HG03571 (cell line): ENCODE measurements around the gene B4GALNT3.

Experiments
- ATAC-seq: cut with Tn5 transposase; IDR thresholded peaks from one replicate; pipeline ENCODE4 v1.9.1; 2021; ENCODE audit not compliant: unreplicated experiment

B4GALNT3 gene

DNA sequence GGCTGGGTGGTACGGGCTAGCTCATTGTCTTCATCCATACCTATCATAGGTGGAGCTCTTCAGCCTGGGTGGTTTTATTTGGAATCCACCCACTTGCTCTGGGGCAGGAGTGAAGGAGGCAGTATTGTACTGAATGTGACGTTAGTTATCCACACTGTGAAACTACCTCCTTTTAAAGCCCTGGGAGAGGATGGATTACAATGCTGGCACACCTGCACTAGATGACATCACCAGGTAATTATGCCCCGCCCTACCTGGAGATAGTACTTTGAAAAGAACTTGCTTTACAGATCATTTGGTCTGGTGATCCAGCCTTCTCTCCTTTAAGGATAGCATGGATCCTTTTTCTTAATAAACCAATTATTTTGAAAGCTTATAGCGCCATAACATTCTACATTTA, 78.0 kb downstream of the B4GALNT3 start:
- no peak for ATAC-seq

DNA sequence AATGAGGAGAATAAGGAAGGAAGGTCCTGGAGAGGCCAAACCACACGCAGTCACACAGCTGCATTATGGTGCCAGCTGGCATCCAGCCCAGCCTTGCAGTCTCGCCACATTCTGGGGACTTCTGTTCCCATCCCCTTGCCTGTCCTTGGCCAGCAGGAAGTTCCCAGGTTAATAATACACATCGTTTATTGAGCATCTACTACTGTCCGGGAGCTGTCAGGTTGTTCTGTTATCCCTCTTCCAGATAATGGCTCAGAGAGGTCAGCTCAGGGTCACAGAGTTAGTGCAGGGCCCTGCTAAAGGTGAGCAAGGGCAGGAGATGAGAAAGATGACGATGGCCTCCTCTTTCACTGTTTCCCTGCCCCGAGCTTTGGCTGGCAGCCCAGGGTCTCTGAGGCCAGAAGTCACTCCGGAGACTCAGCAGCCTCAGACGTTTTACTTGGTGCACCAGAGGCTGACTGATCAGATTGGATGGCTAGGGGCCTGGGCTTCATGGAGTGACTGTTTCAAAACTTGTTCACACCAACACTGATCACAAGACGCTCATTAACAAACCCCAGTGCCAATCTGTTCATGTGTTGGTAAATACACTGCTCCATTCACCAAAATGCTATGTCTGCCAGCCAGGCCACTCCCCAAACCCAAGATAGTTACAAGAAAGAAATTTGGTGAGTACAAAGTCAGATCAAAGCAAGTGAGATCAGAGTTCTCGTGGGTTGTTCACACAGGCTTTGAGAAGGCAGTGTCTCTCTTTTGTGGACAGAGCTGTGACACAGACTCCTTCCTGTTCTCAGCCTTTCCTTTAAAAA, 79.2 kb downstream of the B4GALNT3 start:
- ATAC-seq: no peak

DNA sequence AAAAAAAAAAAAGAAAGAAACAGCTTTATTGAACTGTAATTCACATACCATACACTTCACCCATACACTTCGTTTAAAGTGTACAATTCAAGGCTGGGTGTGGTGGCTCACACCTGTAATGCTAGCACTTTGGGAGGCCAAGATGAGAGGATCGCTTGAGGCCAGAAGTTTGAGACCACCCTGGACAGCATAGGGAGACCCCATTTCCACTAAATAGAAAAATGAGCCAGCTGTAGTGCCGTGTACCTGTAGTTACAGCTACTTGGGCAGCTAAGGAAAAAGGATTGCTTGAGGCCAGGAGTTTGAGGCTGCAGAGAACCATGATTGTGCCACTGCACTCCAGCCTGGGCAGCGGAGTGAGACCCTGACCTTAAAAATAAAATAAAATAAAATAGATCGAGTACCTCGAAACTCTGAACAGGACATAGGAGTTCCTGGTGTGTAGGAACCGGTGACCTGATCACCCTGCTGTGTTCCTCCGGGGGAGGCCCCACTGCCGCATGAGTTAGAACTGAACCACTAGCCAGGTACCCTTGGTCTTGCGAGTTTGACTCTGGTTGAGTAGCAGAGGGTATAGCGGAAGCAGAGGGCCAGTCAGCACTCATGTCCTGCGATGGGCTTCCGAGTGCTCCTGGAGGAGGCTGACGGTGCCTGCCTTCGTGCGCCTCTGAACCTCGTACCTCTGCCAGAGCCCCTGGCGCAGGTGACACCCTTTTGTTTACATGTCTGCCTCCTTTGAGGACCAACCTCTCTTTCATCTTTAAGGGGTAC, 80.0 kb downstream of the B4GALNT3 start:
- ATAC-seq: no peak

DNA sequence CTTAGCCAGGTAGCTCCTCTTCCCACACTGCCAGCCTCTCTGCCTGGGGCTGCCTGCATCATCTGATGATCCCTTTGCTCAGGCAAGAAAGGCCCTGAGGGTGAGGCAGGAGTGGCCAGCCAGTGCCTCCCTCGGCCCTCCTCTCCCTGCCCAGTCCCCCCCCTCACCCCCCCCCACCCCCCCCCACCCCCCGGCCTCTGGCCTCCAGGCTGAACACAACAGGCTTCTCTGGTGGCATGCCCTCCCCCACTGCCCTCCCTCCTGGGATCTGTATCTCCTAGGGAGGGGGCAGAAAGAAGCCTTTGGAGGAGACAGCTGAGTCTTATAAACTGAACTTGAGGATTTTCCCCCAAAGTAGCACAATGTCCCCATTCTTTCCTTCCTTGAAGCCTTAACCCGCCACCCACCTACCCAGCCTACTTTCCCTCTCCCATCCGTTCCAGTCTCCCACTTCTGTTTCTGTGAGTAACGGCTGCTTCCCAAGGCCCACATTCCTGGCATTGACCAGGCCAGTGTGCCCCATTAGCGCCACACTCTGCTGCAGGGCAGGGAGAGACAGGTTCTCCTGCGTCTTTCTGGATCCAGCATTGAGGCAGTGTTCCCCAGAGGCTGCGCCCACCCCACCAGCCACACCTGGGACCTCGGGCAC, 82.1 kb downstream of the B4GALNT3 start:
- ATAC-seq: no peak

DNA sequence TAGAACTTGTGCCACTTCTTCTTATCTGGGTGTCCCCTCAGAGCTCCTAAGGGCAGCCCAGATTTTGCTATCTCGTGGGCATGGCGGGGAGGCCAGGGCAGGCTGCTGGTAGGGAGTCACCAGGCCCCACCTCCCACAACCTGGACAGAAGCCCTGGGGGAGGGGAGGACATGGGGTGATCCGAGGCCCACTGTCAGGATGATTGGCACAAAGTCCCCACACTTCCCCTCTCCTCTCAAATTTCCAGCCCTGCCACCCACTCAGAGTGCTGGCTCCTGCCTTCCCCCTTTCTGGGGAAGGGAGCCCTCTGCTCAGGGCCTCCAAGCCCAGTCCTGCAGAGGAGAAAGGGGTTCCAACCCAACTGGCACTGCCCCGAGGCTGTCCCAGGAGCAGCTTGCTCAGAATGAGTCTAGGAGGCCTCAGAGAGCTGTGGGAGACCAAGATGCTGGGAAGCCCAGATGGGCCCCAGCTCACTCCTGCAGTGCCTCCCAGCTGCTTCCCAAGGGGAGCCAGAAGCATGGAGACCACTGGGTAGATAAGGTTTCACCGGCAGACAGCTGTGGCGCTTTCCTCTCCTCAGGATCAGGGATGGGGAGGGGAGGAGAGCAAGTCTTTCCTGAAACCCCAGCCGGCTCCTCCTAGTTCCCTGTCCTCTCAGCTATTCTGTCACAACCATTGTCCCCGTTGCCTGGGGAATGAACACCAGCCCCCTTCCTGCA, 82.8 kb downstream of the B4GALNT3 start:
- no peak for ATAC-seq

DNA sequence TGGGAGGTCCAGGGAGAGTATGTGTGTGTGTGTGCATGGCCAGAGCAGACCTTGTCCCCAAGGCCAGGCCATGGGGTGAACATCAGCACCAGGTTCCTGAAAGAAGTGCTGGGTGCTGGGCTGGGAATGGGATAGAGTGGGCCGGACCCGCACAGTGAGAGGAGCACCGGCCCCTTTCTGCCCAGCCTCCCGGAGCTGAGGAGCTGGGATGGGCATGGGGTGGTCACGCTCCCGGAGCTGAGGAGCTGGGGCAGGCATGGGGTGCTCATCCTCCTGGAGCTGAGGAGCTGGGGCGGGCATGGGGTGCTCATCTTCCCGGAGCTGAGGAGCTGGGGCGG, 83.3 kb downstream of the B4GALNT3 start:
- ATAC-seq: no peak

DNA sequence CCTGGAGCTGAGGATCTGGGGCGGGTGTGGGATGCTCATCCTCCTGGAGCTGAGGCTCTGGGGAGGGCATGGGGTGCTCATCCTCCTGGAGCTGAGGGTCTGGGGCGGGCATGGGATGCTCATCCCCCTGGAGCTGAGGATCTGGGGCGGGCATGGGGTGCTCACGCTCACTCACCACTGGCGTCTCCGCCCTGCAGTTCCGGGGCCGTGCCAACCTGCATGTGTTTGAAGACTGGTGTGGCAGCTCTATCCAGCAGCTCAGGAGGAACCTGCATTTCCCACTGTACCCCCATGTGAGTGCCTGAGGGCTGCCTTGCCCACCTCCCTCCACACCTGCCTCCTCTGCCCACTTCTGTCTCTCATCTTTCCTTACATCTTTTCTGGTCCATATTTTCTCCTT, 84.4 kb downstream of the B4GALNT3 start:
- no peak for ATAC-seq

DNA sequence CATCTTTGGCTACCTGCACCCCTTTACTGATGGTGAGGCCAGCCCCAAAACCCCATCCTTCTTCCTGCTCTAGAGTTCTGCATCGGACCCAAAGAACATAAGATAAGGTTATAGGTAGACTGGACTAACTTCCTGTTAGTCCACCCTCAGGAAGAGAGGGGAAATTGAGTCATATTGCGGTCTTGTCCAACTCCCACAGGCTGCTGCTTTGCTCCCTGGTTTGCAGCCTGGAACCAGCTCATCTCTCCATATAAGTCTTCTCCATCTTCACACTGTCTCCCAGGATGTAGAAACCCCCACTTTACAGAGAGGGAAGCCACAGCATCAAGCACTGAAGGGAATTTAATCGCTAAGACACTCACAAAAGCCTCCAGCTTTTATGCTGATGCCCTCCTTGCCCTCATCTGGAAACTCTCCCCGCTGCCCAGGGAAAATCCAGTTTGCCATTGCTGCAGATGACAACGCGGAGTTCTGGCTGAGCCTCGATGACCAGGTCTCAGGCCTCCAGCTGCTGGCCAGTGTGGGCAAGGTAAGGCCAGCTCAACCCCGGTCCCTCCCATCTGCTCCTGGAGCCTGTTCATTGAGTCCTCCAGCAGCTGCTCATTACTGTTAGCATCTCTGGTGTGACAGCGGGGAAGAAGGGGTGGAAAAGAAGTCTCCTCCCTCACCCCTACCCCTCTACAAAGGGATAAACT, 85.3 kb downstream of the B4GALNT3 start:
- no peak for ATAC-seq

DNA sequence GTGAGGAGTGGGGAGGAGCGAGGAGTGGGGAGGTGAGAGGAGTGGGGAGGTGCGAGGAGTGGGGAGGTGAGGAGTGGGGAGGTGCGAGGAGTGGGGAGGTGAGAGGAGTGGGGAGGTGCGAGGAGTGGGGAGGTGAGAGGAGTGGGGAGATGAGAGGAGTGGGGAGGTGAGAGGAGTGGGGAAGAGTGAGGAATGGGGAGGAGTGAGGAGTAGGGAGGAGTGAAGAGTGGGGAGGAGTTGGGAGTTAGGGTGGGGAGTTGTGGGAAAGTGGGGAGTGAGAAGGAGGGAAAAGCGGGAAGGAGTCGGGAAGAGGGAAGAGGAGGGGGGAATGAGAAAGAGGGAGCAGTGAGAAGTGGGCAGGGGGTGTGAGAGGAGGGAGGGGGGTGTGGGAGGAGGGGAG, 86.1 kb downstream of the B4GALNT3 start:
- no peak for ATAC-seq

DNA sequence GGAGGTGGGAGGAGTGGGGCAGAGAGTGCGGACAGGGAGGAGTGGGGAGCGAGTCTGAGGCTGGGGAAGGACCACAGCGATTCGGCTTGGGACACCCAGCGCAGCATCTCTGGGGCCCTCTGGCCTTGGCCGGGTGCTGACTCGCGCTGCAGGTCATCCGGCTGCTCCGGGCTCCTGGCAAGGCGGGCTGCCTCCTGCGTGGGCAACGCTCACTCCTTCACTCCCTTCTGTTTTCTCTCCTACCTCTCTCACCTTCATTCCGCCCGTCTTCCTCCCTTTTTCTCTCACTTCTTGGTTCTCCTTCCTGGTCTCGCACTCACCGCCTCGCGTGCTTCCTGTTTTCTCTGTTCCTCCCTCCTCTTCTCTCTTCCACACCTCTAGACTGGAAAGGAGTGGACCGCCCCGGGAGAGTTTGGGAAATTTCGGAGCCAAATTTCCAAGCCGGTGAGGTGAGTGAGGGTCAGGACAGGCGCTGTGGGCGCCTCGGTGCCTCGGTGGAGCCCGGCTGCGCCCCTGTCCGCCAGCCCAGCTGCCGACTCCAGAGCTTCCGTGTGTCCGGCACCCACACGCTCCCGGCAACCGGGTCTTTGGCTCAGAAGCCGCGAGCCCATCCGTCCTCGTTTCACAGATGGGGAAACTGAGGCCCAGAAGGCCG, 86.7 kb downstream of the B4GALNT3 start:
- no peak for ATAC-seq

DNA sequence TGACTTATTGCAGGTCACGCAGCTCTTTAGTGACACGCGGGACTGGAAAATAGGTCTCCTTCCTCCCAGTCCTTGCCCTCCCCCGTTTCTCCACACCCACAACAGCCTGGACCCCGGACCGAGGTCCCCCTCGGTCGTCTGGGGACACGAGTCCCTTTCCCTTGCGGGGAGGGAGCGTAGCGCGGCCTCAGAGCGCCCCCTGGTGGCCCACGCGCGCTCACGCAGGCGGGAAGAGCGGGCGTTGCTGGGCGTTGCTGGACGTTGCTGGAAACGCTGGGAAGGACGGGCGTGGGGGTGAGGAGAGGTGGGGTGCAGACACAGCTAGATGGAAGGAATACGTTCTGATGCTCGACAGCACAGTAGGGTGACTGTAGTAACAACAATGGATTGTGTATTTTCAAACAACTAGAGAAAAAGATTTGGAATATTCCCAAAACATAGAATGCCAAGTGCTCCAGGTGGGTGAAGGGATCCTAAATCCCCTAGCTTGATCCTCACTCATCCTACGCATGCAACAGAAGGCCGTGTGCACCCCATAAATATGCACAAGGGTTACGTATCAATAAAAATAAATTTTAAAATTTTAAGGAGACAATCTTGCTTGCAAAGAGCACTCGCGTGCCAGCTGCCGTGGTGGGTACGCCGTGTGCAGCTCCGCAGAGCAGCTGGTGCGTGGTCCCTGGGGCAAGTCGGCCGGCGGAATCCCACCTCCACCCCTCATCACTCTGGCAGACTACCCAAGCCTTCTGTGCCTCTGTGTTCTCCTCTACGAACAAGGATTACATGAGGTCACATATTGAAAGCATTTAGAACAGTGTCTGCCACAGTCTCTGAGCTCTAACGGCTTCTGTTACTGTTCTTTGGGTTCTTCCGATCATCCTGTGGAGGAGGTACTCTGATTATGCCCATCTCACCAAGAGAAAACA, 87.4 kb downstream of the B4GALNT3 start:
- ATAC-seq: no peak

DNA sequence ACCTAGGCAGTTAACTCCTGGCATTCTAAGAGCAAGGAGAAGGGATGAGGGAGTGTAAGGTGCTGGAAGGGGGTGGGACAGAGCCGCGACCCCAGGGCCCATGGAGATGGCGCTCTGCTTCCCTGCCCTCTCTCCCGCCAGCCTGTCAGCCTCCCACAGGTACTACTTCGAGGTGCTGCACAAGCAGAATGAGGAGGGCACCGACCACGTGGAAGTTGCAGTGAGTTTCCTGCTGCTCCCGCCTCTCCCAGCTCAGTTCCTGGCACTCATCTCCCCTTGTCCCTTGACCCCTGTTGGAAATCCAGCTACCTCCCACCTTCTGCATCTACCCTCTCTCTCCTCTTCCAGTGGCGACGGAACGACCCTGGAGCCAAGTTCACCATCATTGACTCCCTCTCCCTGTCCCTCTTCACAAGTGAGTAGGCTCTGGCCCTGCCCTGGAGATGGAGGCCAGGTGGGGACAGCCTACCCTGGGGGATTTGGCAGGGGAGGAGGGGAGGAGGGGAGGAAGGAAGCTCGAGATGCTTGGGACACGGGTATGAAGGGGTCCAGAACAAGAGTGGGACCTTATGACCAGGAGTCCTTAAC, 88.2 kb downstream of the B4GALNT3 start:
- ATAC-seq: no peak

DNA sequence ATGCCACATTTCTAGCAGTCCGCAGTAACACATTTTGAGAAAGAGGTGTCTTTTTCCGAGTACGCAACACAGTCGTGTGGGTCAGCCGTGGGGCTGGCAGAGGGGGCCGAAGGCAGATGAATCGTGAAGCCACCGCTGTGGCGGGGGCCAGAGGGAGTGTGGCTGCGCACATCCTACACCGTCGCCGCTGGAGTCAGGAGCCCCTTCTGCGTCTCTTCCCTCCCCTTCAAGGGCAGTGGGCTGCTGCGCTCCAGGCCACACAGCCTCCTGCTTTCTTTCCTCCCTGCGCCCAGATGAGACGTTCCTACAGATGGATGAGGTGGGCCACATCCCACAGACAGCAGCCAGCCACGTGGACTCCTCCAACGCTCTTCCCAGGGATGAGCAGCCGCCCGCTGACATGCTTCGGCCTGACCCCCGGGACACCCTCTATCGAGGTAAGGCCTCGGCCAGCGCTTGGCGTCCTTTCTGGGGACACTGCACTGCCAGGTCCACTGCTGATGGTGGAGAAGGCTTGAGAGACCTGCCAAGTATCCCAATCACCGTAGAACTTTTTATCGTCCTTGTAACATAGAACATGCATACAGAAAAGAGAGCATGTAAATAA, 89.8 kb downstream of the B4GALNT3 start:
- no peak for ATAC-seq

DNA sequence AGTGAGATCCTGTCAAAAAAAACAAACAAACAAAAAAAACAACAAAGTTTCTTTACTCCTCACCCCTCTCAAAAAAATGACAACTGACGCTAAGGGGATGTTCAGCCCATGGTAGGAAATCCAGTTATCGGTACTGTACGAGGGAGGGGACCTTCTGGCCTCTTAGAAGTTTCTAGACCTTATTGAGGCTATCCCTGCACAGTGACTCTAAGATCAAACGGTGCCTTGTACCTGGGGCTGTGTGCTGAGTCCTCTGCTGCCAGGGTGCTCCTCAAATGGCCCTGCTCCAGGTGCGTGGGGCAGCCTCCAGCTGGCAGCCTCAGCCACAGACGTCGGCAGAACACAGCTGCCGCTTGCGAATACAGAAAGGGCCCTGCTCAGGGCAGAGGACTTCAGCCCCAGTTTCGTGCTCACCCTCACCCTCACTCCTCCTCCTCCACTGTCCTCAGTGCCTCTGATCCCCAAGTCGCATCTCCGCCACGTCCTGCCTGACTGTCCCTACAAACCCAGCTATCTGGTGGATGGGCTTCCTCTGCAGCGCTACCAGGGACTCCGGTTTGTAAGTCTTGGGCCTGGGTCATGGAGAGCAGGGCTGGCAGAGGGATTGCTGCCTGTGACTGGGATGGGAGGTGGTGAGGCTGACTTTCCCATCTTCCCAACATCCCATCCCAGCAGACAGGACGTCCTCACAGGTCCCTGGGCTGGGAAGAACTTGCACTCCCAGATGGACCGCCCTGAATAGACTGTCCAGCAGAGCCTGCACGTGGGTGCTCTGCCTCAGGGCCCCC, 90.9 kb downstream of the B4GALNT3 start:
- no peak for ATAC-seq

DNA sequence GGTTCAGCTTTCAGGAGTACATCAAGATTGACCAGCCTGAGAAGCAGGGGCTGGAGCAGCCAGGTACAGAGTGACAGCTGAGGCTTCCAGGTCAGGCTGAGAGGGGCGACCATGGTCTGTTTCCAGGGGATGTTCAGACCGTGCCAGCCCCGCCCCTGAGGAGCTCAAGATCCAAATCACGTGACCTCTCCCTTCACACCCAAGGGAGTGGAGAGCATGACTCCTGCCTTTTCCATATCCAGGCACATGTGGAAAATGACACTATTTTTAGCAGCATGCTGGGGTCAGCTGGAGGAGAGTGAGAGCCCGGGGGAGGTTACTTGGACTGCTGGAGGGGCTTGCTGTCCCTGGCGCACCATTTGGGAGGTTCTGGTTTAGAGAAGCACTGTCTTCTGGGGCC, 92.7 kb downstream of the B4GALNT3 start:
- ATAC-seq: no peak

DNA sequence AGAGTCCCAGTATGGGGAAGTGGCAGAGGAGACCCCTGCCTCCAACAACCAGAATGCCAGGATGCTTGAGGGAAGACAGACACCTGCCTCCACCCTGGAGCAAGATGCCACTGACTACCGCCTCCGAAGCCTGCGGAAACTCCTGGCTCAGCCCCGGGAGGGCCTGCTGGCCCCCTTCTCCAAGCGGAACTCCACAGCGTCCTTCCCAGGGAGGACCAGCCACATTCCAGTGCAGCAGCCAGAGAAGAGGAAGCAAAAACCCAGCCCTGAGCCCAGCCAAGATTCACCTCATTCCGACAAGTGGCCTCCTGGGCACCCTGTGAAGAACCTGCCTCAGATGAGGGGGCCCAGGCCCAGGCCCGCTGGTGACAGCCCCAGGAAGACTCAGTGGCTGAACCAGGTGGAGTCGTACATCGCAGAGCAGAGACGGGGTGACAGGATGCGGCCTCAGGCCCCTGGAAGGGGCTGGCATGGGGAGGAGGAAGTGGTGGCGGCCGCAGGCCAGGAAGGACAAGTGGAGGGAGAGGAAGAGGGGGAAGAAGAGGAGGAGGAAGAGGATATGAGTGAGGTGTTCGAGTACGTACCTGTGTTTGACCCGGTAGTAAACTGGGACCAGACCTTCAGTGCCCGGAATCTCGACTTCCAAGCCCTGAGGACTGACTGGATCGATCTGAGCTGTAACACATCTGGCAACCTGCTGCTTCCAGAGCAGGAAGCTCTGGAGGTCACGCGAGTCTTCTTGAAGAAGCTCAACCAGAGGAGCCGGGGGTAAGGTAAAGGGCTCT, 93.7 kb downstream of the B4GALNT3 start:
- no peak for ATAC-seq

DNA sequence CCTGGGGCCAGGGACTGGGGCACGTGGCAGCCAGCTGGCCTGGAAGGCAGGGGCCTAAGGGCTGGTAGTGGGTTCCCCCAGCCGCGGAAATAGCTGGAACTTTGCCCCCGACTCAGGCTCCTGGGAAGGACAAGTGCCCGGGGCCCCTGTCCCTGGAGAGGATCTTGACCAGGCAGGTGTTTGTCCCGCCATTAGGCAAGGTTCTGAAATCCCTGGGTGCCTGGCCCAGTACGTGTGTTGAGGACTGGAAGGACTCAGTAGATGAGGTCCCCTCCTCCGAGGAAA, 94.2 kb downstream of the B4GALNT3 start:
- ATAC-seq: no peak
